Spleen (tissue), 7 donors: Measurements from ENCODE around the gene ITGB5.

Experiments used
- POLR2A ChIP-seq, 3 donors: fragments of 450-650 bp; IDR thresholded peaks; one replicate each; pipeline ENCODE4 v1.5.1; 2017; ENCODE audit warnings: antibody characterized with exemption in 3 of 3, mild to moderate bottlenecking in 1 of 3
- TF ChIP-seq, protein P1 (sequence below), 11 experiments: fragments of 200-600 bp in 7 of 11; fragments of 450-650 bp in 4 of 11; sonication (generic) in 4 of 11; IDR thresholded peaks in 8 of 11; conservative IDR thresholded peaks in 3 of 11; 1 replicate in 7 of 11; 2 replicates in 4 of 11; pipeline versions ENCODE4 v1.4.0 to v1.8.0; 2016 to 2021; ENCODE audit warnings: antibody characterized with exemption in 11 of 11, inconsistent platforms in 4 of 11, mild to moderate bottlenecking in 1 of 11
- donor health status: DM: no; HTN: no; CAD: no; lungs with moderate emphysema.
- donor health status: DM: no; HTN: no; CAD: no.
- donor health status: DM: no; HTN: no; CAD: no.

DNA sequence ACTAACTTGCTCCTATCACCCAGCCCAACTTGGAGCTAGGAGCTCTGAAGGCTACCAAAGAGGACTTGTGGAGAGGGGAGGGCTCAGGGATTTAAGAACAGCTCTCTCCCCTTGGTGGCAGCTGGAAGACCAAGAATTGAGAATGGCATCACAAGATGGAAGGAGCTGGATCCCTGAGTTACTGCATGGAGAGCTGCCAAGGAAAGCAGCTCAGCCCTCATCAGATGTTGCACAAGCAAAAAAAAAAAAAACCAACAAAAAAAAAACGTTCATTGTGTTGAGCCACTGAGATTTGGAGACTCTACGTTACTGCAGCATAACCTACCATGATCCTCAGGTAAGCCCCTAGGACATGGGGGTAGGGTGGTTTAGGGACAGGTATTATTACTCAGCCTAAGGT, 41.0 kb downstream of the ITGB5 start:
- TF ChIP-seq POLR2A (IDR thresholded peaks at IDR 0.05): no peak
- TF ChIP-seq, protein P1, sequence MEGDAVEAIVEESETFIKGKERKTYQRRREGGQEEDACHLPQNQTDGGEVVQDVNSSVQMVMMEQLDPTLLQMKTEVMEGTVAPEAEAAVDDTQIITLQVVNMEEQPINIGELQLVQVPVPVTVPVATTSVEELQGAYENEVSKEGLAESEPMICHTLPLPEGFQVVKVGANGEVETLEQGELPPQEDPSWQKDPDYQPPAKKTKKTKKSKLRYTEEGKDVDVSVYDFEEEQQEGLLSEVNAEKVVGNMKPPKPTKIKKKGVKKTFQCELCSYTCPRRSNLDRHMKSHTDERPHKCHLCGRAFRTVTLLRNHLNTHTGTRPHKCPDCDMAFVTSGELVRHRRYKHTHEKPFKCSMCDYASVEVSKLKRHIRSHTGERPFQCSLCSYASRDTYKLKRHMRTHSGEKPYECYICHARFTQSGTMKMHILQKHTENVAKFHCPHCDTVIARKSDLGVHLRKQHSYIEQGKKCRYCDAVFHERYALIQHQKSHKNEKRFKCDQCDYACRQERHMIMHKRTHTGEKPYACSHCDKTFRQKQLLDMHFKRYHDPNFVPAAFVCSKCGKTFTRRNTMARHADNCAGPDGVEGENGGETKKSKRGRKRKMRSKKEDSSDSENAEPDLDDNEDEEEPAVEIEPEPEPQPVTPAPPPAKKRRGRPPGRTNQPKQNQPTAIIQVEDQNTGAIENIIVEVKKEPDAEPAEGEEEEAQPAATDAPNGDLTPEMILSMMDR (IDR thresholded peaks at IDR 0.05 in 8 of 11, conservative IDR thresholded peaks at IDR 0.05 in 3 of 11): no peak
